HAP-1 (cell line): ENCODE results near the gene ST6GALNAC6.

Source experiments
- DNase-seq, 2 experiments: peaks; one replicate each; pipeline ENCODE4 v3.0.0-alpha.2; 2016 to 2020; ENCODE audit warnings: low spot score in 2 of 2
- H3K27me3 ChIP-seq: fragments of 250-450 bp; sonication (Bioruptor Pico); 2 replicates; pipeline ENCODE4 v1.5.1; 2020; ENCODE audit warnings: low read depth, mild to moderate bottlenecking, moderate library complexity
- H3K36me3 ChIP-seq: fragments of 250-450 bp; sonication (Bioruptor Pico); replicated peaks from 2 replicates; pipeline ENCODE4 v1.5.1; 2020; ENCODE audit warnings: mild to moderate bottlenecking
- H3K4me1 ChIP-seq: fragments of 250-450 bp; sonication (Bioruptor Pico); 2 replicates; pipeline ENCODE4 v1.5.1; 2020; ENCODE audit warnings: mild to moderate bottlenecking
- H3K4me3 ChIP-seq: fragments of 250-450 bp; sonication (Bioruptor Pico); 2 replicates; pipeline ENCODE4 v1.5.1; 2020; ENCODE audit warnings: mild to moderate bottlenecking, moderate library complexity
- H3K9me3 ChIP-seq: fragments of 250-450 bp; sonication (Bioruptor Pico); 2 replicates; pipeline ENCODE4 v1.5.1; 2020; ENCODE audit warnings: mild to moderate bottlenecking, moderate library complexity
- in situ Hi-C: fragments of 300-500 bp; cut with MboI; formaldehyde crosslinking; loops from 3 replicates; pipeline ENCODE4 v1.14.3; 2020; ENCODE audit warnings: low sequenced_read_pairs, inconsistent platforms, mixed read lengths

Gene ST6GALNAC6

GRCh38 chr9:127899128-127899943, at the start of gene ST6GALNAC6:
Gene ST6GALNAC6, minus strand, starts transcription at chr9:127899603. Its CDS starts 1,622 bp downstream, at chr9:127897981.
- in situ Hi-C loops, result no loop called here
- DNase-seq, result peak; percentile 66 to 81
- H3K4me1 ChIP-seq, result peaks cover 36% of the 10 kb centered on the region
- peak within 1 kb of the TSS; percentile 76 for H3K4me3 ChIP-seq
- H3K27me3 ChIP-seq, result no peaks in the 10 kb centered on the region
- no peaks in the 10 kb centered on the region for H3K9me3 ChIP-seq
- peaks cover 27% of the 10 kb centered on the region for H3K36me3 ChIP-seq

- in situ Hi-C loops, result no loop called here
- H3K4me1 ChIP-seq, result peaks cover 6% of the 10 kb centered on the region; the same call in 1 of the 2 replicates
- no peaks in the 10 kb centered on the region for H3K9me3 ChIP-seq
- H3K27me3 ChIP-seq, result no peaks in the 10 kb centered on the region
- peaks cover 15% of the 10 kb centered on the region; the same call in 1 of the 2 replicates for H3K36me3 ChIP-seq
- no peak overlapping the region for H3K4me3 ChIP-seq
- DNase-seq, result no peak
These were observed 48.7 kb upstream of the ST6GALNAC6 start for GRCh38 chr9:127947841-127948710.

- DNase-seq, result no peak
- in situ Hi-C loops, result no loop called here
- peaks cover 24% of the 10 kb centered on the region for H3K36me3 ChIP-seq
- no peaks in the 10 kb centered on the region for H3K27me3 ChIP-seq
- H3K4me1 ChIP-seq, result peaks cover 6% of the 10 kb centered on the region; the same call in 1 of the 2 replicates
- no peaks in the 10 kb centered on the region for H3K9me3 ChIP-seq
- H3K4me3 ChIP-seq, result no peak overlapping the region
These were observed 47.3 kb upstream of the ST6GALNAC6 start for GRCh38 chr9:127946728-127947127.

- in situ Hi-C loops, result no loop called here
- peaks cover 24% of the 10 kb centered on the region for H3K36me3 ChIP-seq
- DNase-seq, result no peak
- H3K27me3 ChIP-seq, result no peaks in the 10 kb centered on the region
- H3K9me3 ChIP-seq, result no peaks in the 10 kb centered on the region
- H3K4me3 ChIP-seq, result no peak overlapping the region
- peaks cover 4% of the 10 kb centered on the region; the same call in 1 of the 2 replicates for H3K4me1 ChIP-seq
These were observed 46.5 kb upstream of the ST6GALNAC6 start for GRCh38 chr9:127945942-127946341.

- Histone ChIP-seq H3K27me3 (no peaks in the 10 kb centered on the region), H3K4me3 (no peak overlapping the region), H3K4me1 (no peaks in the 10 kb centered on the region), H3K9me3 (no peaks in the 10 kb centered on the region), H3K36me3 (peaks cover 24% of the 10 kb centered on the region)
- DNase-seq, result no peak
- in situ Hi-C loops, result no loop called here
These were observed 45.9 kb upstream of the ST6GALNAC6 start for GRCh38 chr9:127945338-127945737.

GRCh38 chr9:127944586-127945218, 45.3 kb upstream of the ST6GALNAC6 start:
- no peaks in the 10 kb centered on the region for H3K9me3 ChIP-seq
- peaks cover 24% of the 10 kb centered on the region for H3K36me3 ChIP-seq
- no peaks in the 10 kb centered on the region for H3K27me3 ChIP-seq
- no peak for DNase-seq
- in situ Hi-C loops, result no loop called here
- no peak overlapping the region for H3K4me3 ChIP-seq
- no peaks in the 10 kb centered on the region for H3K4me1 ChIP-seq

GRCh38 chr9:127943731-127944144, 44.3 kb upstream of the ST6GALNAC6 start:
- no peak overlapping the region for H3K4me3 ChIP-seq
- in situ Hi-C loops, result no loop called here
- peaks cover 24% of the 10 kb centered on the region for H3K36me3 ChIP-seq
- DNase-seq, result peak; percentile 72 to 92
- no peaks in the 10 kb centered on the region for H3K9me3 ChIP-seq
- H3K4me1 ChIP-seq, result no peaks in the 10 kb centered on the region
- H3K27me3 ChIP-seq, result no peaks in the 10 kb centered on the region

- no peak overlapping the region for H3K4me3 ChIP-seq
- H3K9me3 ChIP-seq, result no peaks in the 10 kb centered on the region
- no peak for DNase-seq
- H3K36me3 ChIP-seq, result peaks cover 24% of the 10 kb centered on the region
- no peaks in the 10 kb centered on the region for H3K27me3 ChIP-seq
- in situ Hi-C loops, result no loop called here
- no peaks in the 10 kb centered on the region for H3K4me1 ChIP-seq
These were observed 43.7 kb upstream of the ST6GALNAC6 start for GRCh38 chr9:127943011-127943662.

- H3K9me3 ChIP-seq, result no peaks in the 10 kb centered on the region
- DNase-seq, result peak; percentile 45 to 75
- in situ Hi-C loops, result no loop called here
- H3K27me3 ChIP-seq, result no peaks in the 10 kb centered on the region
- no peak overlapping the region for H3K4me3 ChIP-seq
- H3K36me3 ChIP-seq, result peaks cover 24% of the 10 kb centered on the region
- peaks cover 3% of the 10 kb centered on the region for H3K4me1 ChIP-seq
These were observed 43.0 kb upstream of the ST6GALNAC6 start for GRCh38 chr9:127942216-127943010.

GRCh38 chr9:127941961-127942215, 42.5 kb upstream of the ST6GALNAC6 start:
- H3K4me3 ChIP-seq, result no peak overlapping the region
- no peaks in the 10 kb centered on the region for H3K9me3 ChIP-seq
- DNase-seq, result no peak
- H3K4me1 ChIP-seq, result peaks cover 3% of the 10 kb centered on the region
- no peaks in the 10 kb centered on the region for H3K27me3 ChIP-seq
- peaks cover 24% of the 10 kb centered on the region for H3K36me3 ChIP-seq
- in situ Hi-C loops, result no loop called here

GRCh38 chr9:127941062-127941960, 41.9 kb upstream of the ST6GALNAC6 start:
- Histone ChIP-seq H3K36me3 (peaks cover 28% of the 10 kb centered on the region), H3K4me1 (peaks cover 5% of the 10 kb centered on the region), H3K9me3 (no peaks in the 10 kb centered on the region), H3K4me3 (no peak overlapping the region), H3K27me3 (no peaks in the 10 kb centered on the region)
- no peak for DNase-seq
- in situ Hi-C loops, result no loop called here

GRCh38 chr9:127940593-127940992, 41.2 kb upstream of the ST6GALNAC6 start:
- H3K4me1 ChIP-seq, result peaks cover 7% of the 10 kb centered on the region
- in situ Hi-C loops, result no loop called here
- no peaks in the 10 kb centered on the region for H3K27me3 ChIP-seq
- DNase-seq, result no peak
- no peak overlapping the region for H3K4me3 ChIP-seq
- peaks cover 33% of the 10 kb centered on the region for H3K36me3 ChIP-seq
- no peaks in the 10 kb centered on the region for H3K9me3 ChIP-seq
